Activated CD4-positive, alpha-beta memory T cell treated with anti-CD3 and anti-CD28 coated beads for 36 hours (primary cell): ENCODE results near the gene HOTAIR. TPM values are rescaled to one million over a fixed set of nuclear protein-coding genes. Genes with fewer than 3 reads are reported as not detected.

ENCODE experiments used
- CTCF ChIA-PET: fragments of 350-600 bp; sonication (Branson Sonifier 250); formaldehyde crosslinking; loops from one replicate; lab custom pipeline; 2021; ENCODE audit warnings: antibody characterized with exemption, inconsistent platforms; lab: Charles Lee
- POLR2A ChIA-PET: fragments of 350-600 bp; sonication (Branson Sonifier 250); formaldehyde crosslinking; loops from one replicate; lab custom pipeline; 2021; ENCODE audit warnings: antibody characterized with exemption; lab: Charles Lee
- DNase-seq: peaks from one replicate; pipeline ENCODE4 v3.0.0-alpha.2; 2020
- H3K27ac Mint-ChIP-seq: one replicate; pipeline ENCODE4 v1.8.0; 2021; ENCODE audit warnings: mixed read lengths
- H3K27me3 Mint-ChIP-seq: one replicate; pipeline ENCODE4 v1.8.0; 2021; ENCODE audit warnings: mixed read lengths
- H3K36me3 Mint-ChIP-seq: one replicate; pipeline ENCODE4 v1.8.0; 2021; ENCODE audit warnings: mixed read lengths
- H3K4me1 Mint-ChIP-seq: one replicate; pipeline ENCODE4 v1.8.0; 2021; ENCODE audit warnings: low read depth, mixed read lengths
- H3K4me3 Mint-ChIP-seq: one replicate; pipeline ENCODE4 v1.8.0; 2021; ENCODE audit warnings: mild to moderate bottlenecking, mixed read lengths
- H3K9me3 Mint-ChIP-seq: one replicate; pipeline ENCODE4 v1.8.0; 2021; ENCODE audit warnings: mixed read lengths
- intact Hi-C: fragments of 100-400 bp; cut with micrococcal nuclease; formaldehyde crosslinking; loops from one replicate; pipeline ENCODE4 v1.15.1; 2023
- microRNA-seq: library from miRNA; unstranded; fragments of <30 nt; microRNA quantifications from one replicate; pipeline ENCODE4 v1.2.0, GENCODE V29; 2022; ENCODE audit warnings: borderline number of aligned reads, borderline microRNAs expressed, borderline replicate concordance
- total RNA-seq, 2 experiments: library from RNA; stranded (reverse); gene quantifications; one replicate each; pipeline ENCODE4 v1.2.3, GENCODE V29; 2021

The HOTAIR gene
- total RNA-seq, 2 experiments from 2014 or later, result not detected

DNA sequence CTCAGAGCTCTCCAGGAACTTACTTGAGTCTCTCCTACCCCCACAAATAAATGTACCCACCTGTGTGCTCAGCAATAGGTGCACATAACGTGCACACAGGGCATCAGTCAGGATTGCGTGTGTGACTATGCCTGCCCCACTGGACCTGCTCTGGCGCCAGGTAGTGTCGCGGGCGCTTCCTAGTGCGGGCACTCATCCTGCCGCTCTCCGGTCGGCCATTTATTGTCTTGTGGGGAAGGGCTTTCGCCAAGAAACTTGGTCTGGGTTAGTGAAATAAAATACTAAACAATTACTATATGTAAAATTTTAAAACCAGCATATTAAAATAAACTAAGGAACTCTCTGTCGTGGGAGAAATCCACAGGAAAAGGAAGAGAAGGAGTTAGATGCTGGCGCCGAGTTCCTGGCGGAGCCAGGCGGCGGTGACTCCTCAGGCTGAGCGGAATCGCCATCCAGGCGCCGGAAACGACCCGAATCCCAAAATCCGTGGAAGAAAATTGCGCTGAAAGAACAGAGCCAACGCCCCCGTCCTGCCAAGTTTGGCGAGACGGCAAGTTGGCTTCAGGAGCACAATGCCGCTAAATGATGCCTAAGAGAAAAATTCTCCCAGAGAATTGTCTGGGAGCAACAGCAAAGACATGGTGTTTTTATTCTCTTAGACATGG lies 44.0 kb downstream of the HOTAIR start:
- no peaks in the 10 kb centered on the region for H3K9me3 Mint-ChIP-seq
- peaks cover 85% of the 10 kb centered on the region for H3K27me3 Mint-ChIP-seq
- intact Hi-C loops, result no loop called here
- H3K36me3 Mint-ChIP-seq, result no peaks in the 10 kb centered on the region
- no peak overlapping the region for H3K4me3 Mint-ChIP-seq
- no peak for DNase-seq
- POLR2A ChIA-PET, result no interaction called here
- H3K27ac Mint-ChIP-seq, result no peak overlapping the region
- peaks cover 9% of the 10 kb centered on the region for H3K4me1 Mint-ChIP-seq
- CTCF ChIA-PET, result no interaction called here

DNA sequence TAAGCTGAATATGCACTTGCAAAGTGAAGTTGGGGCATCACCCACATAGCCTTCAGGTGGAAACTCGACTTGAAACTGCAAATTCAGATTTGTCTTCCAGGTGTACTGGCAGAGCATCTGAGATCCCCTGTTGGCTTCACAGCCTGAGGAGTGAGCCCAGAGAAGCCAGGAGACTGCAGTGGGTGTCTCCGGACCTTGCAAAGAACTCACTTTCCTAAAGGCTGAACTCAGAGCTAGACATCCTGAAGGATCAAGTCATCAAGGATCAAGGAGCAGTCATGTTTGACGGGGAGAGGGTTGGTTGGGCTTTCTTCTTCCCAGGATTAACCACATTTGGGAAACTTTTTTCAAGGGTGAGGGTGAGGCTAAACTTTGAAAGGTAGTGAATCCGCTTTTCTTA lies 45.2 kb downstream of the HOTAIR start:
- POLR2A ChIA-PET, result no interaction called here
- H3K27me3 Mint-ChIP-seq, result peaks cover 85% of the 10 kb centered on the region

DNA sequence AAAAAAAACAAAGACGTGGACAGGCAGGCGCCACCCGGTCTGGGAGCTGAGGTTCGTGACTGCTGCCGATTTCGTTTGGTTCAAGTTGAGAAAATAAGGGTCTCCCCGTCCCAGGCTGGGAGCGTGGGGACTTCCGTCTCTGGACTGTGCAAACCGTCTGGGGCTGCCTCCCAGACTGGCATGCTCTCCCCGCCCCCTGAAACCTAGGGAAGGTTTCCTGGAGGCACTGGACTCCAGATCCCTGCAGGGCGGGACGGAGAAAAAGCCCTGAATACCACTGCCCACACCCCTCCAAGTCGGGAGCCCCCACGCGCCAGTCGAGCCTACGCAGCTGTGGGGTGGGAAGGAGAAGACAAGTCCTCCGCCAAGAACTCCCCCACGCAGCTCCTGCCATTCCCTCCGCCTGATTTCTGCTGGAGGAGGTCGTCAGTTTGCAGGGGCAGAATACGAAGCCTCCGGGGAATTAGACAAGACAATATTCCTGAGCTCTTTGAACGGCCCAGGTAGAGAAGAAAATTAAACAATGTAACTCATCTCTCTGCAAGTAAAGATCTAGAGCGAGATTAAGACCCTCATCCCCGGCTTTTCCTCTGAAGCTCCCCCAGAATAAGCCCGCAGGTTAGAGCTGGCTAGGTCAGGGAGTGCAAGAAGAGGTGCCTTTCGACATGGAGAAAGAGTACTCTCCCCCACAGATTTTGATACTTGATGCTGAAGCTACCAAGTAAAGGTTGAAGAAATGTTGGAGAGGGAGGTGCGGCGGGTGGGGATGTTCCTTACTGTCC lies 46.5 kb downstream of the HOTAIR start:
- Mint-ChIP-seq H3K27me3 (peaks cover 81% of the 10 kb centered on the region), H3K27ac (no peak overlapping the region), H3K36me3 (no peaks in the 10 kb centered on the region), H3K9me3 (no peaks in the 10 kb centered on the region), H3K4me3 (no peak overlapping the region), H3K4me1 (peaks cover 2% of the 10 kb centered on the region)
- ChIA-PET CTCF (interaction anchor here (0.6 to 0.8 kb wide), 3 partner anchors 44 to 159 kb away, joined by 3 read pairs; partner anchors contain the start of gene HOXC5), POLR2A (no interaction called here)
- DNase-seq, result no peak
- intact Hi-C loops, result no loop called here

More for the DNA sequence above, 45.2 kb downstream of the HOTAIR start:
- Mint-ChIP-seq H3K36me3 (no peaks in the 10 kb centered on the region), H3K27ac (no peak overlapping the region), H3K4me3 (no peak overlapping the region), H3K4me1 (peaks cover 2% of the 10 kb centered on the region), H3K9me3 (no peaks in the 10 kb centered on the region)
- CTCF ChIA-PET, result no interaction called here
- DNase-seq, result no peak
- intact Hi-C loops, result no loop called here

DNA sequence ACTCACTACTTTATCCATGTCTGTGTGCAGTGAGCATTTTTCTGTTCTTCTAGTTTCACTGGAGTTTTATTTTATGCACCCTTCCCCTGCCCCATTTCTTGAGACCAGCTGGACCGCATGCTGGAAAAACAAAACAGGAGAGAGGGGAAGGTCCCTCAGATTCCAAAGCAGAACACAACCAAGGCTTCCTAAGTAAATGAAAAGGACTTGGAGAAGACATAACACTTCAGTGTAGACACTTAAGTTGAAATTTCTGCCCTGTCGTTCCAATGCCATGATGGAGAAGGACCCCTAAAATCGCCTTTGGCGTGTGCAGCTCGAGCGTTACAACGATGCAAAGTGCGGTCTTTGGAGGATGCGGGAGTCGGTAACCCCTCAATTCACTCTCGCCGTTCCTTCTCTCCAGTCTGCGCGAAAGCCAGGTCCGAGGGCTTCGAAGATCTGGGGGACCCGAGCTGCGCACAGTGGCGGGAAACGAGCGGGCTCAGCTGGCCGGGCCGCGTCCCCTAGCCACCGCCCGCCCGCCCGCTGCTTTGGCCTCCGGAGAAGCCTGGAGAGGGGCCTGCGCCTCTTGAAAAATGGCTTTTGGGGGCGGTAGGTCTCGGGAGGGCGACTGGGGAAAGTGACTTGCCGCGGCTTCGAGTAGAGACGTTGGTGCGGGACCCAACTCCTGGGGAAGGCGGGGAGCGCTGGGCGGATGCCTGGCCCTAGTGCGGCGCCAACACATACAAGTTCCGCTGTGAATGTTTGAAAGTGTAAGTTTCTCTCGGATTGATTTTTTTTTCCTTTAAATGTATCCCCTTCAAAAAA lies 47.3 kb downstream of the HOTAIR start:
- ChIA-PET POLR2A (no interaction called here), CTCF (interaction anchor here (0.6 kb wide), 1 partner anchor 105 kb away, joined by 3 read pairs; the partner anchor contains the start of gene HOXC5)
- intact Hi-C loops, result no loop called here
- DNase-seq, result no peak
- Mint-ChIP-seq H3K4me1 (peaks cover 2% of the 10 kb centered on the region), H3K27ac (no peak overlapping the region), H3K27me3 (peaks cover 81% of the 10 kb centered on the region), H3K36me3 (no peaks in the 10 kb centered on the region), H3K4me3 (no peak overlapping the region), H3K9me3 (no peaks in the 10 kb centered on the region)

DNA sequence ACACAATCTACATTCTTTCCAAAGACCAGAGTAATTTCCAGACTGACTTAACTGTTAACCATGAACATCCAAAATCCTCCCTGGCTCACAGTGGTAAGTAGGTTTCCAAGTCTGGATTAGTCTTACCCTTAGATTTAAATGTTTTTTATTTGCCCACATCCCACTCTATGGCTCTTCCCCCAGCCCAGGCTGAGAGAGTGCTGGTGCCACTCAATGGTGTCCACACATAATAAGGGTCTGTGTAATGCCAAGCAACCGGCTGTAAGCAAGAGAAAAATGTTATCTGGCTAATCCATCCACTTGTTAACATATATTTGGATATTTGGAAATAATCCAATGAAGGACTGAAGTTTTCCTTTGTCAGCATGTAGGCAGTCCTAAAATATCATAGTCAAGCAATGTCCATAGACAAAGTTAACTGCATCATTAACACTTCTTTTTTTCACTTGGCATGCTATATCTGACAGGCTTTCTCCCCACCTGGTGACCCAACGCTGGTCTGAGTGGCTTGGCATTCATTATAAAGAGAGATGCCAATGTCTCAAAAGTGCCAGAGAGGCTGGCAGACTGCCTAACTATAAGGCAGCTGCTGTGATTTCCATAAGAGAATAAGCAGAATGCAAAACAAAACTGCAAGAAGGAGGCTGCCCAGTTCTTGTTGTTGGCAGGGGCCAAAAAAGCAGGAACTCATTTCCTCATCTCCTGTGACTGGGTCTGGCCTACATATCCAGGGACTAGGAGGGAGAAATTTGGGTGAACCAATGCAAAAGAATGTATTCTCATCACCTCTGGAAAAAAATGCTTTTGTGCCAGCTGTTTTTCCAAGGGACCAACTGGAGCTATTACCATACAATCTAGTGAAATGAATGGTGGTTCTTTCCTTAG lies 50.0 kb downstream of the HOTAIR start:
- Mint-ChIP-seq H3K9me3 (no peaks in the 10 kb centered on the region), H3K27ac (no peak overlapping the region), H3K4me3 (no peak overlapping the region), H3K4me1 (peaks cover 2% of the 10 kb centered on the region), H3K27me3 (peaks cover 75% of the 10 kb centered on the region), H3K36me3 (no peaks in the 10 kb centered on the region)
- DNase-seq, result no peak
- intact Hi-C loops, result no loop called here
- ChIA-PET POLR2A (no interaction called here), CTCF (no interaction called here)

DNA sequence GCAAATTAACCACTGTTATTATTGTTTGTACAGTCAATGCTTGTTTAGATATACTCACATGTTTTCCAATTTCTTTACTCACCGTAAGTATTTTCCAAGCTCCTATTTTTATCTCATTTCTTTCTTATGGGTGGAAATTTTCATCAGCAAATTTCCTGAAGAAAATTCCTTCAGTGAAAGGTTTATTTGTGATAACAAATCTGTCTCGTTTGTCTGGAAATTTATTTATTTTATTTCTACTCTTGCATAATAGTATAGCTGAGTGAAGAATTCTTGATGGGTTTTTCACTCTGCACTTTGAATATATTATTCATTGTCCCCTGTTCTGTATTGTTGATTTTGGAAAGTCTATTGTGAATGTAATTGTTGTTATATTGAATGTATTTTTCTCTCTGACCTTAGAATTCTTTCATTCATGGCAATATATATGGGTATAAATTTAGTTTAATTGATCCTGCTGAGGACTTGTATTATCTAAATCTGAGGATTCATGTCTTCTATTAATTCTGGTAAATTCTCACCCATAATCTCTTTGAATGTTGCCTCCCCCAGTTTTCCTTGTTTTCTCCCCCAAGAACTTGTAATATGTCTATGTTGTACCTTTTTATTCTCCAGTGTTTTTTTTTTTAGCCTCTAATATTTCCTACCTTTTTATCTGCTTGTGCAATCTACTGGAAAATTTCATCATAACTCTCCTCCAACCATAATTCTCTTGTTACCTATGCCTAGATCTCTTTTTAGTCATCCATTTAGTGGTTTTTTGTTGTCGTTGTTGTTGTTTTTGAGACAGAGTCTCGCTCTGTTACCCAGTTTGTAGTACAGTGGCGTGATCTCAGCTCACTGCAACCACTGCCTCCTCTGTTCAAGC lies 57.7 kb downstream of the HOTAIR start:
- H3K27ac Mint-ChIP-seq, result no peak overlapping the region
- POLR2A ChIA-PET, result no interaction called here
- CTCF ChIA-PET, result no interaction called here
- H3K36me3 Mint-ChIP-seq, result no peaks in the 10 kb centered on the region
- H3K4me1 Mint-ChIP-seq, result no peaks in the 10 kb centered on the region
- intact Hi-C loops, result no loop called here
- no peaks in the 10 kb centered on the region for H3K9me3 Mint-ChIP-seq
- H3K27me3 Mint-ChIP-seq, result peaks cover 36% of the 10 kb centered on the region
- no peak overlapping the region for H3K4me3 Mint-ChIP-seq
- no peak for DNase-seq

Small RNA genes within 50 kb of the gene (microRNA-seq; reads per million reads assigned to microRNA genes)
- not detected for gene MIR196A2

Other genes with a start within 250 kb of the HOTAIR start
- 10 to 100 TPM; 21.2 to 23.7 TPM for gene CALCOCO1, start 247.5 kb downstream of the HOTAIR start, total RNA-seq
- gene CISTR, start 223.0 kb downstream of the HOTAIR start, total RNA-seq, result not detected
- not detected for gene HOXC13, start 36.1 kb downstream of the HOTAIR start, total RNA-seq
- gene HOXC12, start 20.1 kb downstream of the HOTAIR start, total RNA-seq, result not detected
- gene HOXC11, start 1.8 kb downstream of the HOTAIR start, total RNA-seq, result not detected
- gene HOXC10, start 10.2 kb upstream of the HOTAIR start, total RNA-seq, result not detected
- gene HOXC9, start 25.2 kb upstream of the HOTAIR start, total RNA-seq, result not detected
- not detected for gene HOXC8, start 34.0 kb upstream of the HOTAIR start, total RNA-seq
- not detected for gene HOXC6, start 53.5 kb upstream of the HOTAIR start, total RNA-seq
- not detected for gene HOXC5, start 58.1 kb upstream of the HOTAIR start, total RNA-seq
- gene HOXC4, start 78.9 kb upstream of the HOTAIR start, total RNA-seq, result under 1 TPM in 1 of 2 experiments, not detected in 1; 0.17 TPM
- 10 to 100 TPM; 25.3 to 26.4 TPM for gene SMUG1, start 214.0 kb upstream of the HOTAIR start, total RNA-seq